HepG2 (cell line): ENCODE results near the gene SYTL1. TPM values are rescaled to one million over a fixed set of nuclear protein-coding genes. Genes with fewer than 3 reads are reported as not detected.

Experiments used
- AKNA ChIP-seq: sonication (generic); formaldehyde crosslinking; IDR thresholded peaks from 2 replicates; pipeline ENCODE4 v1.4.0; 2020; ENCODE audit warnings: missing genetic modification reagents, borderline replicate concordance
- BORCS8-MEF2B ChIP-seq: sonication (generic); formaldehyde crosslinking; IDR thresholded peaks from 2 replicates; pipeline ENCODE4 v1.8.0; 2022; ENCODE audit warnings: mild to moderate bottlenecking, missing genetic modification reagents
- DDIT3 ChIP-seq: sonication (generic); formaldehyde crosslinking; IDR thresholded peaks from 2 replicates; pipeline ENCODE4 v1.4.0; 2020; ENCODE audit warnings: mild to moderate bottlenecking, missing genetic modification reagents
- DR1 ChIP-seq: sonication (generic); formaldehyde crosslinking; IDR thresholded peaks from 2 replicates; pipeline ENCODE4 v1.8.0; 2021; ENCODE audit warnings: mild to moderate bottlenecking, missing genetic modification reagents, inconsistent platforms
- E2F5 ChIP-seq: sonication (generic); formaldehyde crosslinking; conservative IDR thresholded peaks from 2 replicates; pipeline ENCODE4 v1.4.0; 2020; ENCODE audit warnings: missing genetic modification reagents
- ELF1 ChIP-seq: sonication (generic); formaldehyde crosslinking; IDR thresholded peaks from 2 replicates; pipeline ENCODE4 v1.4.0; 2020; ENCODE audit warnings: missing genetic modification reagents
- KDM2A ChIP-seq: sonication (generic); formaldehyde crosslinking; IDR thresholded peaks from 2 replicates; pipeline ENCODE4 v1.4.0; 2020; ENCODE audit warnings: low read depth, missing genetic modification reagents, borderline replicate concordance
- KDM5A ChIP-seq: fragments of 200-600 bp; sonication (generic); IDR thresholded peaks from 2 replicates; pipeline ENCODE4 v1.7.0; 2018; ENCODE audit warnings: antibody characterized with exemption, mild to moderate bottlenecking, low read length, borderline replicate concordance
- MXI1 ChIP-seq: IDR thresholded peaks from 3 replicates; pipeline ENCODE4 v1.6.1; 2012; ENCODE audit warnings: low read depth, low read length, inconsistent platforms, borderline replicate concordance
- NCOR1 ChIP-seq: fragments of 200-600 bp; sonication (generic); IDR thresholded peaks from 2 replicates; pipeline ENCODE4 v1.7.0; 2017; ENCODE audit warnings: antibody characterized with exemption, low read length, borderline replicate concordance
- PBX3 ChIP-seq: sonication (generic); formaldehyde crosslinking; IDR thresholded peaks from 2 replicates; pipeline ENCODE4 v1.8.1; 2023; ENCODE audit warnings: missing genetic modification reagents, inconsistent platforms, borderline replicate concordance
- PHF5A ChIP-seq: IDR thresholded peaks from one replicate; pipeline ENCODE4 v1.6.1; 2018; ENCODE audit warnings: low read depth, missing genetic modification reagents; ENCODE audit not compliant: unreplicated experiment
- U2AF2 ChIP-seq: fragments of 200-400 bp; formaldehyde crosslinking; IDR thresholded peaks from 2 replicates; pipeline ENCODE4 v1.6.1; 2017; ENCODE audit warnings: low read depth, mild to moderate bottlenecking, low read length
- ZBTB8A ChIP-seq: sonication (generic); formaldehyde crosslinking; IDR thresholded peaks from 2 replicates; pipeline ENCODE4 v1.4.0; 2020; ENCODE audit warnings: mild to moderate bottlenecking, low read depth, missing genetic modification reagents, borderline replicate concordance
- ZNF18 ChIP-seq: sonication (generic); formaldehyde crosslinking; IDR thresholded peaks from 2 replicates; pipeline ENCODE4 v1.8.0; 2022; ENCODE audit warnings: mild to moderate bottlenecking, missing genetic modification reagents; ENCODE audit not compliant: insufficient replicate concordance
- ZNF326 ChIP-seq: sonication (generic); formaldehyde crosslinking; IDR thresholded peaks from 2 replicates; pipeline ENCODE4 v1.4.0; 2020; ENCODE audit warnings: missing genetic modification reagents, borderline replicate concordance
- ZNF431 ChIP-seq: sonication (generic); formaldehyde crosslinking; IDR thresholded peaks from 2 replicates; pipeline ENCODE4 v1.9.0; 2022; ENCODE audit warnings: missing genetic modification reagents, low read depth, mild to moderate bottlenecking, borderline replicate concordance
- ZNF530 ChIP-seq: sonication (generic); formaldehyde crosslinking; IDR thresholded peaks from 2 replicates; pipeline ENCODE4 v1.5.0; 2020; ENCODE audit warnings: low read depth, mild to moderate bottlenecking, missing genetic modification reagents
- ZNF549 ChIP-seq: sonication (generic); formaldehyde crosslinking; IDR thresholded peaks from 2 replicates; pipeline ENCODE4 v1.5.0; 2020; ENCODE audit warnings: missing genetic modification reagents
- ZNF777 ChIP-seq: sonication (generic); formaldehyde crosslinking; IDR thresholded peaks from 2 replicates; pipeline ENCODE4 v1.4.0; 2020; ENCODE audit warnings: missing genetic modification reagents
- polyA plus RNA-seq, 8 experiments: library from polyadenylated mRNA; depleted of rRNA in 3 of 8; stranded (reverse) in 7 of 8; unstranded in 1 of 8; fragments of >200 nt; fragmentation: Illumina TruSeq in 4 of 8; extraction: Trizol in 4 of 8; gene quantifications; 2 replicates each; pipeline versions ENCODE4 v1.2.1 to v1.2.3, GENCODE V29; 2011 to 2016; ENCODE audit warnings: low read depth in 4 of 8, missing spikeins in 1 of 8, mixed read lengths in 1 of 8; ENCODE audit not compliant: insufficient read depth in 1 of 8
- total RNA-seq, 5 experiments: library from RNA; depleted of rRNA; stranded (reverse); fragments of >200 nt; fragmentation: Illumina TruSeq; extraction: Trizol; gene quantifications; 2 replicates each; pipeline ENCODE4 v1.2.3, GENCODE V29; 2016; ENCODE audit warnings: low read depth in 1 of 5

The SYTL1 gene
- total and polyA plus RNA-seq, 2 of the 13 experiments (the other 11 are each of a cell fraction or from before 2014, with no cell fraction given) = 11.1 to 17.8 TPM

GRCh38 chr1:27341525-27342252 lies at the start of gene SYTL1 (continued):
- TF ChIP-seq MXI1 (peak; percentile 26; the same call in 1 of the 3 replicates), U2AF2 (no peak), ZBTB8A (CRISPR knock-in tag) (no peak), KDM2A (CRISPR knock-in tag) (peak; percentile 79), ELF1 (CRISPR knock-in tag) (no peak), ZNF431 (CRISPR knock-in tag) (no peak), NCOR1 (no peak), ZNF530 (CRISPR knock-in tag) (no peak), ZNF326 (CRISPR knock-in tag) (no peak), DR1 (CRISPR knock-in tag) (no peak), ZNF549 (CRISPR knock-in tag) (no peak), PBX3 (CRISPR knock-in tag) (no peak), DDIT3 (CRISPR knock-in tag) (no peak), BORCS8-MEF2B (CRISPR knock-in tag) (no peak), AKNA (no peak), KDM5A (no peak), PHF5A (CRISPR knock-in tag) (no peak), ZNF18 (CRISPR knock-in tag) (no peak), ZNF777 (CRISPR knock-in tag) (no peak), E2F5 (CRISPR knock-in tag) (no peak)
